ENCODE data around the gene CCDC178.

The CCDC178 gene

GRCh38 chr18:32896776-32897547 is 543.6 kb downstream of the CCDC178 start:
- DNase-seq: no peak
- no peaks in the 10 kb centered on the region for H3K4me1 ChIP-seq (ENCODE audit: control extremely low read depth in 1 of 4, control insufficient read depth in 4 of 4, insufficient read depth in 4 of 4, low read length in 3 of 4)
- H3K36me3 ChIP-seq (ENCODE audit: control insufficient read depth in 4 of 4, insufficient read depth in 4 of 4, low read length in 3 of 4): no peaks in the 10 kb centered on the region
- WGBS (ENCODE audit: insufficient coverage): 75% methylated on average over 4 of the region's 4 CpGs
- H3K9me3 ChIP-seq (ENCODE audit: control extremely low read depth in 1 of 5, control insufficient read depth in 4 of 5, insufficient read depth in 2 of 5, low read depth in 1 of 5, low read length in 4 of 5): peaks cover 0 to 9% (median 1%) of the 10 kb centered on the region in 5 experiments
- H3K27ac ChIP-seq (ENCODE audit: insufficient read depth in 1 of 2, low read depth in 1 of 2, low read length in 2 of 2, poor library complexity in 1 of 2, severe bottlenecking in 2 of 2): no peak overlapping the region
- no peak overlapping the region for H3K4me3 ChIP-seq (ENCODE audit: control insufficient read depth in 1 of 7, extremely low read depth in 1 of 7, insufficient read depth in 4 of 7, low read depth in 2 of 7, low read length in 6 of 7)
- H3K27me3 ChIP-seq (replicated peaks in 2 of 5; ENCODE audit: control insufficient read depth in 4 of 5, insufficient read depth in 5 of 5, low read length in 4 of 5): peaks cover 0 to 5% (median 0%) of the 10 kb centered on the region in 5 experiments
- POLR2A ChIA-PET: no interaction called here
- CTCF ChIA-PET: no interaction called here

- DNase-seq: no peak
- Histone ChIP-seq H3K4me3 (ENCODE audit: control insufficient read depth in 1 of 7, extremely low read depth in 1 of 7, insufficient read depth in 4 of 7, low read depth in 2 of 7, low read length in 6 of 7) (no peak overlapping the region), H3K36me3 (ENCODE audit: control insufficient read depth in 4 of 4, insufficient read depth in 4 of 4, low read length in 3 of 4) (no peaks in the 10 kb centered on the region), H3K9me3 (ENCODE audit: control extremely low read depth in 1 of 5, control insufficient read depth in 4 of 5, insufficient read depth in 2 of 5, low read depth in 1 of 5, low read length in 4 of 5) (peaks cover 0 to 9% (median 1%) of the 10 kb centered on the region in 5 experiments), H3K27ac (ENCODE audit: insufficient read depth in 1 of 2, low read depth in 1 of 2, low read length in 2 of 2, poor library complexity in 1 of 2, severe bottlenecking in 2 of 2) (no peak overlapping the region), H3K4me1 (ENCODE audit: control extremely low read depth in 1 of 4, control insufficient read depth in 4 of 4, insufficient read depth in 4 of 4, low read length in 3 of 4) (no peaks in the 10 kb centered on the region), H3K27me3 (replicated peaks in 2 of 5; ENCODE audit: control insufficient read depth in 4 of 5, insufficient read depth in 5 of 5, low read length in 4 of 5) (peaks cover 0 to 5% (median 0%) of the 10 kb centered on the region in 5 experiments)
- 93% methylated on average over 6 of the region's 7 CpGs for WGBS (ENCODE audit: insufficient coverage)
- ChIA-PET POLR2A (no interaction called here), CTCF (no interaction called here)
These were observed 546.6 kb downstream of the CCDC178 start for GRCh38 chr18:32893915-32894314.

- peaks cover 0 to under 1% (median 0%) of the 10 kb centered on the region in 5 experiments for H3K9me3 ChIP-seq (ENCODE audit: control extremely low read depth in 1 of 5, control insufficient read depth in 4 of 5, insufficient read depth in 2 of 5, low read depth in 1 of 5, low read length in 4 of 5)
- 92% methylated on average over 2 of the region's 3 CpGs for WGBS (ENCODE audit: insufficient coverage)
- ChIA-PET CTCF (no interaction called here), POLR2A (no interaction called here)
- H3K4me1 ChIP-seq (ENCODE audit: control extremely low read depth in 1 of 4, control insufficient read depth in 4 of 4, insufficient read depth in 4 of 4, low read length in 3 of 4): no peaks in the 10 kb centered on the region
- H3K4me3 ChIP-seq (ENCODE audit: control insufficient read depth in 1 of 7, extremely low read depth in 1 of 7, insufficient read depth in 4 of 7, low read depth in 2 of 7, low read length in 6 of 7): no peak overlapping the region
- no peak for DNase-seq
- no peaks in the 10 kb centered on the region for H3K36me3 ChIP-seq (ENCODE audit: control insufficient read depth in 4 of 4, insufficient read depth in 4 of 4, low read length in 3 of 4)
- no peak overlapping the region for H3K27ac ChIP-seq (ENCODE audit: insufficient read depth in 1 of 2, low read depth in 1 of 2, low read length in 2 of 2, poor library complexity in 1 of 2, severe bottlenecking in 2 of 2)
- no peaks in the 10 kb centered on the region for H3K27me3 ChIP-seq (replicated peaks in 2 of 5; ENCODE audit: control insufficient read depth in 4 of 5, insufficient read depth in 5 of 5, low read length in 4 of 5)
These were observed 548.7 kb downstream of the CCDC178 start for GRCh38 chr18:32891797-32892196.

- CTCF ChIA-PET: no interaction called here
- no peaks in the 10 kb centered on the region for H3K27me3 ChIP-seq (replicated peaks in 2 of 5; ENCODE audit: control insufficient read depth in 4 of 5, insufficient read depth in 5 of 5, low read length in 4 of 5)
- no peak for DNase-seq
- no peak overlapping the region for H3K4me3 ChIP-seq (ENCODE audit: control insufficient read depth in 1 of 7, extremely low read depth in 1 of 7, insufficient read depth in 4 of 7, low read depth in 2 of 7, low read length in 6 of 7)
- no peaks in the 10 kb centered on the region for H3K9me3 ChIP-seq (ENCODE audit: control extremely low read depth in 1 of 5, control insufficient read depth in 4 of 5, insufficient read depth in 2 of 5, low read depth in 1 of 5, low read length in 4 of 5)
- H3K27ac ChIP-seq (ENCODE audit: insufficient read depth in 1 of 2, low read depth in 1 of 2, low read length in 2 of 2, poor library complexity in 1 of 2, severe bottlenecking in 2 of 2): no peak overlapping the region
- WGBS (ENCODE audit: insufficient coverage): 90% methylated on average over 1 of the region's 2 CpGs
- no peaks in the 10 kb centered on the region for H3K4me1 ChIP-seq (ENCODE audit: control extremely low read depth in 1 of 4, control insufficient read depth in 4 of 4, insufficient read depth in 4 of 4, low read length in 3 of 4)
- no peaks in the 10 kb centered on the region for H3K36me3 ChIP-seq (ENCODE audit: control insufficient read depth in 4 of 4, insufficient read depth in 4 of 4, low read length in 3 of 4)
- POLR2A ChIA-PET: no interaction called here
These were observed 549.4 kb downstream of the CCDC178 start for GRCh38 chr18:32891130-32891529.

- DNase-seq: no peak
- POLR2A ChIA-PET: no interaction called here
- H3K27me3 ChIP-seq (replicated peaks in 2 of 5; ENCODE audit: control insufficient read depth in 4 of 5, insufficient read depth in 5 of 5, low read length in 4 of 5): no peaks in the 10 kb centered on the region
- H3K4me1 ChIP-seq (ENCODE audit: control extremely low read depth in 1 of 4, control insufficient read depth in 4 of 4, insufficient read depth in 4 of 4, low read length in 3 of 4): no peaks in the 10 kb centered on the region
- no peak overlapping the region for H3K27ac ChIP-seq (ENCODE audit: insufficient read depth in 1 of 2, low read depth in 1 of 2, low read length in 2 of 2, poor library complexity in 1 of 2, severe bottlenecking in 2 of 2)
- H3K9me3 ChIP-seq (ENCODE audit: control extremely low read depth in 1 of 5, control insufficient read depth in 4 of 5, insufficient read depth in 2 of 5, low read depth in 1 of 5, low read length in 4 of 5): no peaks in the 10 kb centered on the region
- 91% methylated on average over 6 of the region's 8 CpGs for WGBS (ENCODE audit: insufficient coverage)
- H3K4me3 ChIP-seq (ENCODE audit: control insufficient read depth in 1 of 7, extremely low read depth in 1 of 7, insufficient read depth in 4 of 7, low read depth in 2 of 7, low read length in 6 of 7): no peak overlapping the region
- no peaks in the 10 kb centered on the region for H3K36me3 ChIP-seq (ENCODE audit: control insufficient read depth in 4 of 4, insufficient read depth in 4 of 4, low read length in 3 of 4)
- CTCF ChIA-PET: no interaction called here
These were observed 550.6 kb downstream of the CCDC178 start for GRCh38 chr18:32889615-32890593.

- 88% methylated on average over 2 of the region's 2 CpGs for WGBS (ENCODE audit: insufficient coverage)
- no peaks in the 10 kb centered on the region for H3K36me3 ChIP-seq (ENCODE audit: control insufficient read depth in 4 of 4, insufficient read depth in 4 of 4, low read length in 3 of 4)
- no peaks in the 10 kb centered on the region for H3K27me3 ChIP-seq (replicated peaks in 2 of 5; ENCODE audit: control insufficient read depth in 4 of 5, insufficient read depth in 5 of 5, low read length in 4 of 5)
- DNase-seq: no peak
- H3K9me3 ChIP-seq (ENCODE audit: control extremely low read depth in 1 of 5, control insufficient read depth in 4 of 5, insufficient read depth in 2 of 5, low read depth in 1 of 5, low read length in 4 of 5): no peaks in the 10 kb centered on the region
- H3K27ac ChIP-seq (ENCODE audit: insufficient read depth in 1 of 2, low read depth in 1 of 2, low read length in 2 of 2, poor library complexity in 1 of 2, severe bottlenecking in 2 of 2): no peak overlapping the region
- H3K4me3 ChIP-seq (ENCODE audit: control insufficient read depth in 1 of 7, extremely low read depth in 1 of 7, insufficient read depth in 4 of 7, low read depth in 2 of 7, low read length in 6 of 7): no peak overlapping the region
- H3K4me1 ChIP-seq (ENCODE audit: control extremely low read depth in 1 of 4, control insufficient read depth in 4 of 4, insufficient read depth in 4 of 4, low read length in 3 of 4): no peaks in the 10 kb centered on the region
- ChIA-PET CTCF (no interaction called here), POLR2A (no interaction called here)
These were observed 552.2 kb downstream of the CCDC178 start for GRCh38 chr18:32888306-32888705.

Measured in common myeloid progenitor, CD34-positive (primary cell).